Hepatocyte (in vitro differentiated cells): Measurements from ENCODE around the gene RANBP17. TPM values are rescaled to one million over a fixed set of nuclear protein-coding genes. Genes with fewer than 3 reads are reported as not detected.
"Not testable (repeated sequence)": the region's sequence is repeated elsewhere in the genome, so short reads cannot be mapped to it uniquely, and the experiment has no call there.

ENCODE experiments used
- DNase-seq: peaks from one replicate; pipeline ENCODE4 v3.0.0-alpha.2; 2016; ENCODE audit warnings: low spot score
- H2AFZ ChIP-seq: fragments of 200-600 bp; sonication (generic); 2 replicates; pipeline ENCODE4 v1.6.0; 2016; ENCODE audit warnings: antibody characterized with exemption, mild to moderate bottlenecking
- H3K27ac ChIP-seq: fragments of 200-600 bp; sonication (generic); 2 replicates; pipeline ENCODE4 v1.5.1; 2016; ENCODE audit warnings: mild to moderate bottlenecking
- H3K27me3 ChIP-seq: fragments of 200-600 bp; sonication (generic); 2 replicates; pipeline ENCODE4 v1.6.1; 2016
- H3K36me3 ChIP-seq: fragments of 200-600 bp; sonication (generic); replicated peaks from 2 replicates; pipeline ENCODE4 v1.5.1; 2016; ENCODE audit warnings: low read depth; ENCODE audit not compliant: insufficient read depth
- H3K4me1 ChIP-seq: fragments of 200-600 bp; sonication (generic); 2 replicates; pipeline ENCODE4 v1.5.1; 2016; ENCODE audit warnings: mild to moderate bottlenecking, moderate library complexity; ENCODE audit not compliant: insufficient read depth
- H3K4me2 ChIP-seq: fragments of 200-600 bp; sonication (generic); 2 replicates; pipeline ENCODE4 v1.6.0; 2016
- H3K4me3 ChIP-seq: fragments of 200-600 bp; sonication (generic); 2 replicates; pipeline ENCODE4 v1.5.1; 2016; ENCODE audit warnings: mild to moderate bottlenecking
- H3K79me2 ChIP-seq: fragments of 200-600 bp; sonication (generic); 2 replicates; pipeline ENCODE4 v1.6.0; 2017; ENCODE audit warnings: mild to moderate bottlenecking
- H3K9me2 ChIP-seq: fragments of 200-600 bp; sonication (generic); replicated peaks from 2 replicates; pipeline ENCODE4 v1.6.0; 2017; ENCODE audit warnings: mild to moderate bottlenecking; ENCODE audit not compliant: insufficient read depth
- H3K9me3 ChIP-seq: fragments of 200-600 bp; sonication (generic); 2 replicates; pipeline ENCODE4 v1.5.1; 2016; ENCODE audit warnings: low read depth, mild to moderate bottlenecking
- H4K20me1 ChIP-seq: fragments of 200-600 bp; sonication (generic); 2 replicates; pipeline ENCODE4 v1.6.0; 2016; ENCODE audit warnings: mild to moderate bottlenecking; ENCODE audit not compliant: insufficient read depth, poor library complexity, severe bottlenecking
- CTCF ChIP-seq: fragments of 200-600 bp; sonication (generic); IDR thresholded peaks from 2 replicates; pipeline ENCODE4 v1.5.1; 2016; ENCODE audit warnings: antibody characterized with exemption, mild to moderate bottlenecking; ENCODE audit not compliant: poor library complexity
- EZH2 ChIP-seq: fragments of 200-600 bp; sonication (generic); IDR thresholded peaks from 2 replicates; pipeline ENCODE4 v1.6.1; 2016; ENCODE audit warnings: antibody characterized with exemption, mild to moderate bottlenecking, borderline replicate concordance
- EZH2phosphoT487 ChIP-seq: fragments of 200-600 bp; sonication (generic); IDR thresholded peaks from one replicate; pipeline ENCODE4 v1.6.1; 2018; ENCODE audit warnings: antibody characterized with exemption, mild to moderate bottlenecking, low read depth, moderate library complexity; ENCODE audit not compliant: unreplicated experiment, severe bottlenecking
- WGBS: methylation state at CpG from one replicate; pipeline ENCODE4 v1.1.6; 2016; ENCODE audit warnings: low lambda C conversion rate; ENCODE audit errors: missing lambda C conversion rate; 5-methylcytosine and 5-hydroxymethylcytosine counted together
- polyA plus RNA-seq: library from polyadenylated mRNA; unstranded; fragments of >200 nt; fragmentation: Nextera tagmentation; extraction: Ambion mirVana; gene quantifications from 2 replicates; pipeline ENCODE4 v1.2.1, GENCODE V29; 2016
- total RNA-seq: library from RNA; depleted of rRNA; stranded (reverse); fragments of >200 nt; gene quantifications from 2 replicates; pipeline ENCODE4 v1.2.3, GENCODE V29; 2014

Gene RANBP17
- total and polyA plus RNA-seq, 2 experiments from 2014 or later, result 11.7 to 17.1 TPM

- Histone ChIP-seq H3K9me3 (no peaks in the 10 kb centered on the region), H3K4me3 (no peak overlapping the region), H3K4me1 (peaks cover 15% of the 10 kb centered on the region), H3K4me2 (no peak overlapping the region), H3K27me3 (no peaks in the 10 kb centered on the region), H4K20me1 (no peaks in the 10 kb centered on the region), H3K9me2 (no peaks in the 10 kb centered on the region), H3K79me2 (peaks cover 58% of the 10 kb centered on the region), H2AFZ (no peak overlapping the region), H3K27ac (no peak overlapping the region), H3K36me3 (no peaks in the 10 kb centered on the region)
- no peak for DNase-seq
- 95% methylated on average over 1 of the region's 1 CpG for WGBS
- TF ChIP-seq EZH2 (no peak), EZH2phosphoT487 (no peak), CTCF (no peak)
Measured at GRCh38 chr5:170865622-170866021, 3.8 kb downstream of the RANBP17 start.

GRCh38 chr5:170867825-170868224 lies 6.0 kb downstream of the RANBP17 start:
- H3K79me2 ChIP-seq, result peaks cover 77% of the 10 kb centered on the region
- WGBS, result 82% methylated on average over 1 of the region's 1 CpG
- TF ChIP-seq CTCF (no peak), EZH2phosphoT487 (no peak), EZH2 (no peak)

GRCh38 chr5:170870390-170870789 lies 8.6 kb downstream of the RANBP17 start:
- peaks cover 77% of the 10 kb centered on the region for H3K79me2 ChIP-seq
- not testable (repeated sequence) for H4K20me1 ChIP-seq, H3K27me3 ChIP-seq, H3K27ac ChIP-seq, H3K4me3 ChIP-seq, H2AFZ ChIP-seq, H3K4me2 ChIP-seq, H3K9me2 ChIP-seq, H3K9me3 ChIP-seq, H3K36me3 ChIP-seq, DNase-seq, H3K4me1 ChIP-seq

More at GRCh38 chr5:170867825-170868224, 6.0 kb downstream of the RANBP17 start:
- Histone ChIP-seq H3K4me2 (no peak overlapping the region), H3K27ac (no peak overlapping the region), H2AFZ (no peak overlapping the region), H3K9me2 (no peaks in the 10 kb centered on the region), H4K20me1 (no peaks in the 10 kb centered on the region), H3K4me3 (no peak overlapping the region), H3K36me3 (no peaks in the 10 kb centered on the region), H3K4me1 (peaks cover 13% of the 10 kb centered on the region), H3K9me3 (peaks cover 7% of the 10 kb centered on the region), H3K27me3 (no peaks in the 10 kb centered on the region)
- no peak for DNase-seq

- no peak overlapping the region for H3K4me2 ChIP-seq
- H3K4me1 ChIP-seq, result no peaks in the 10 kb centered on the region
- H2AFZ ChIP-seq, result no peak overlapping the region
- H3K36me3 ChIP-seq, result no peaks in the 10 kb centered on the region
- no peak overlapping the region for H3K4me3 ChIP-seq
- TF ChIP-seq CTCF, result no peak
- no peak for TF ChIP-seq EZH2phosphoT487
- TF ChIP-seq EZH2, result no peak
- H3K27me3 ChIP-seq, result no peaks in the 10 kb centered on the region
- H3K27ac ChIP-seq, result no peak overlapping the region
- no peaks in the 10 kb centered on the region for H3K9me2 ChIP-seq
- 96% methylated on average over 2 of the region's 2 CpGs for WGBS
- H4K20me1 ChIP-seq, result no peaks in the 10 kb centered on the region
- H3K79me2 ChIP-seq, result peaks cover 70% of the 10 kb centered on the region
- peaks cover 7% of the 10 kb centered on the region for H3K9me3 ChIP-seq
- no peak for DNase-seq
Measured at GRCh38 chr5:170874017-170874416, 12.2 kb downstream of the RANBP17 start.
